ENCODE measurements around the gene DNAJC27.
A peak's percentile ranks its signal among the peaks of the same experiment; 100 is the strongest.

The DNAJC27 gene

GRCh38 chr2:24920809-24921441 lies 50.8 kb downstream of the DNAJC27 start:
- H3K4me3 ChIP-seq (ENCODE audit: low read length), result peak overlapping the region; percentile 30
- DNase-seq (ENCODE audit: low read depth), result no peak
- peak; percentile 46 for TF ChIP-seq CTCF (conservative IDR thresholded peaks at IDR 0.05; ENCODE audit: low read depth, low read length)

- peak within 1 kb of the TSS; percentile 45 for H3K4me3 ChIP-seq (ENCODE audit: low read length)
- no peak for DNase-seq (ENCODE audit: low read depth)
- no peak for TF ChIP-seq CTCF (conservative IDR thresholded peaks at IDR 0.05; ENCODE audit: low read depth, low read length)
Measured at GRCh38 chr2:24920098-24920808, 51.5 kb downstream of the DNAJC27 start, which contains the start of gene ADCY3. ADCY3 (minus strand) TSS chr2:24920237; CDS start chr2:24918987, 1,250 bp downstream.

- no peak for DNase-seq (ENCODE audit: low read depth)
- TF ChIP-seq CTCF (conservative IDR thresholded peaks at IDR 0.05; ENCODE audit: low read depth, low read length), result no peak
- peak overlapping the region; percentile 45 for H3K4me3 ChIP-seq (ENCODE audit: low read length)
Measured at GRCh38 chr2:24919506-24920097, 52.2 kb downstream of the DNAJC27 start.

GRCh38 chr2:24919037-24919505 lies 52.7 kb downstream of the DNAJC27 start:
- H3K4me3 ChIP-seq (ENCODE audit: low read length), result peak overlapping the region; percentile 45
- TF ChIP-seq CTCF (conservative IDR thresholded peaks at IDR 0.05; ENCODE audit: low read depth, low read length), result no peak
- no peak for DNase-seq (ENCODE audit: low read depth)

GRCh38 chr2:24918326-24919036 lies 53.3 kb downstream of the DNAJC27 start:
- no peak overlapping the region for H3K4me3 ChIP-seq (ENCODE audit: low read length)
- no peak for TF ChIP-seq CTCF (conservative IDR thresholded peaks at IDR 0.05; ENCODE audit: low read depth, low read length)
- DNase-seq (ENCODE audit: low read depth), result no peak

- DNase-seq (ENCODE audit: low read depth), result no peak
- no peak for TF ChIP-seq CTCF (conservative IDR thresholded peaks at IDR 0.05; ENCODE audit: low read depth, low read length)
- no peak overlapping the region for H3K4me3 ChIP-seq (ENCODE audit: low read length)
Measured at GRCh38 chr2:24917731-24918325, 53.9 kb downstream of the DNAJC27 start.

All from retinal pigment epithelial cell (primary cell).